GM21526 (cell line): ENCODE measurements around the gene TRPC4.

ENCODE experiments used
- ATAC-seq: cut with Tn5 transposase; IDR thresholded peaks from one replicate; pipeline ENCODE4 v1.9.1; 2021; ENCODE audit warnings: moderate library complexity; ENCODE audit not compliant: unreplicated experiment, low FRiP score

TRPC4 gene

DNA sequence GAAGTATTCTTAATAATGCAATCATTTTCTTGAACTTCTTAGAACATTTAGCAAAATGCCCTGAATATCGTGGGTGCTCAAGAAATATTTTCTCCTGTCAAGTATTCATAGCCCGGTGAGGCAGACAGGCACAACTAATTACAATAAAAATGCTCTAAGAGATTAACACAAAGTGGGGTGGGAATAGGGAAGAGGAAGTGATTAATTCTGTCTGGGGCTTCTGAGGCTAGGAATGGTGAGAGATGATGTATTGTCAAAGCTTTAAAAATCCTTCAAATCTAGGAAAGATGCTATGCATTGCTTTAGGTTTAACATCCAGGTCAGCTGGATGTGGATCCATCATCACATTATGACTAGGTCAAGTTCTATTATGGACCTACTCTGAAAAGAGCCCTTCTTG, 204.2 kb downstream of the TRPC4 start:
- ATAC-seq: no peak

GRCh38 chr13:37663724-37664123, 205.8 kb downstream of the TRPC4 start:
- ATAC-seq: no peak

- ATAC-seq: no peak
These were observed 206.9 kb downstream of the TRPC4 start for GRCh38 chr13:37662624-37663023.

GRCh38 chr13:37657956-37658355, 211.6 kb downstream of the TRPC4 start:
- ATAC-seq: no peak

DNA sequence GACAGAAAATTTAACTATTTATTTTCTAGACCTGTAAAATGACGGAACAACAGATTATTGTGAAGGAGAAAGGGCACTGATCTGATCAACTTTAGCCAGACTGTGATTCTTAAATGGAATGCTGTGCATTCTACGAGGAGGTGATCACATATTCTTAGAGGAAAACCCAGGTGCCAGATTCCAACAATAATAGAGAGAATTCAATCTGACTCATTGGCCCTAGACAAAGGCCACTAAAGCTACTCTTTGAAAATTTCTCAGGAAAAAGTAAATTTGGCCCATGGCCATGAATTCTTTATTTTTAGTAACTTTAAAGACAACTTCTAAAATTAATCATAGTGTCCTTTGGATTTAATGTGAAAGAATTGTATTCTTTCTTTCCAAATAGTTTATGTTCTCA, 212.4 kb downstream of the TRPC4 start:
- no peak for ATAC-seq

DNA sequence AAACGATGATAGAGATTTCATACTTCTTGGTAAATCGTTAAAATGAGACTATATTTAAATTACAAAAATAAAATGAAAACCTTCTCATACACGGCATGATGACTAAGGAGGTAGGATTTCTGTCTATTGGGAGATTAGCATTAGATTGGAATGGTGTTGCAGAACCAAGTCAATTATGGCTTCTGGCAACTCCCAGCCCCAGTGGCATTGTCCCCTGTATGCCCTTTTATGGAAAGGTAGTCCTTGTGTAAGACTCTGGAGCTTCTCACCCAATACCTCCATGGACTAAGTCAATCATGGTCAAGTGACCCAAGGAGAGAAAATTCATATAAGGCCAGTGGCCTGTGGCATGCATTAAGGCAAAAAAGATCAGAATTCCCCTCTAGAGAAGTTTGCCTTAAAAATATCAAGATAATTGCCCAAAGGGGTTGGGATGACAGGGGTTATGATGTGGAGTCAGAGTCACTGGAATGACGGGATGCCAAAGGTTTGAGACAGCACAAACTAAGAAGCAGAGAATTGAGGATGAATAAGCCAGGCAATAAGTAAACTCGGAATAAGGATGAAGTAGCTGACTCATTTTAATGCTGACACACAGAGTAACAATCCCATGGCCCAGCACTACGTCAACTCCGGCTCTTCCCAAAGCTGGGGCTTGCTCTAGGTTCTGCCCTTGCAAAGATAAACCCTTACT, 213.2 kb downstream of the TRPC4 start:
- ATAC-seq: no peak

DNA sequence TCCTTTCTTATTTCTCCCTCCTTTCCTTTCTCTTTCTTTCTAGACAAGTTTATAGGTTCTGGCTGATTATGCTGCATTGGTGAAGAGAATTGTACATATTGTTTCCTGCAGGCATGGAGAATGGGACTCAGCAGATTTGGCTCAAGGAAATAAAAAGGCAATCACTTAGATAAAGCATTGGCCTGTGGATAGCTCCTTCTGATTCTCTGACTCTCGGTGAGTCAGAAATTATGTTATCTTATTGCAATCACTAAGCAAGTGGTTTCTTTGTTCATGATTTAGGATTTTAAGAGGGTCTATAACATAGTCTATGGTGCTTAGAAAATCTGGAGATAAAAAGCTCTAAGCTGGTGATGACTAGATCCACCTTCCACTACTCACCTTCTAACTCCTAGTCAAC, 217.0 kb downstream of the TRPC4 start:
- no peak for ATAC-seq

DNA sequence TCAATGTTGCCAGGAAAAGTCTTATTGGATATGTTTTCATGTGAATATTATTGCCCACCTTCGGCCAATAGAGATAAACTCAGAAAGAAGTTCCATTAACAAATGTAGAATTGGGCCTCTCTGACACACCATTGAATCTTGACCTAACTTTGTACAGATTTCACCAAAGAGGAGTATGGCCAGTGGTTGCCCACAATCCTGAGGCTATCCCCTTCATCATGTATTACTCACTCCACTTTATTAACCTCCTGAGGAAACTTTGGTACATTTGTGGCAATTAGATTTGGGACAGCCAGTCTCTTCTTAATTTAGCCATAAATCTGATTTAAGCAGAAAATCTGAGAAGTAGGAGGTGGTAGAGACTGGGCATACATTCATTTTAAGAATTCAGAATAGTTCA, 217.7 kb downstream of the TRPC4 start:
- ATAC-seq: no peak

- ATAC-seq: no peak
These were observed 221.0 kb downstream of the TRPC4 start for GRCh38 chr13:37648609-37649008.

DNA sequence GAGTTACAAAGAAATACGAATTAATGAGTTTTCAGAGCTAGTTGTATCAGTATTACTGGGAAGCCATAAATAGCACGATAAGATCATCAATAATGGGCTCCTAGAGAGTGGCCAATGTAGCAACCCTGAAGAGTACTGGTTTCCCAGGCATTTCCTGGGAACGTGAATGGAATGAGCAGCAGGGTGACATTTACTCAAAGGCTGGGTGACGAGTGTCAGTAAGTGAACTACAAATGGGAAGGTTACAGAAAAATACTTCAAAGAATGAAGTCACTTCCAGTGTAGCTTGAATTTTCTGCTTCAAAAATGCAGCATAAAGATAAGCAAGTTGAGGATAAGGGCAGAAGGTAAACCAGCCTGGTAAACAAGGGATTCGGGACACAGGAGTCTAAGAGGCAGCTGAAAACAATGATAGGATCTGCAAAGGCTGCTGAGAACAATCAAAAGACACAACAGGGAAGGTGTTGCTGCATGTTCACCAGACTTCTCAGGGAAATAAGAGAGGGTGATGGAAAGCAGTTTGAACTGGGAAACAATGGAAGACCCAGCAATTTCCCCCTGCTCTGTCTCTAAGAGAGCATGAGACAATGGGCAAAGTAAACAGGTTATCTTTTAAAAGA, 222.4 kb downstream of the TRPC4 start:
- ATAC-seq: no peak

DNA sequence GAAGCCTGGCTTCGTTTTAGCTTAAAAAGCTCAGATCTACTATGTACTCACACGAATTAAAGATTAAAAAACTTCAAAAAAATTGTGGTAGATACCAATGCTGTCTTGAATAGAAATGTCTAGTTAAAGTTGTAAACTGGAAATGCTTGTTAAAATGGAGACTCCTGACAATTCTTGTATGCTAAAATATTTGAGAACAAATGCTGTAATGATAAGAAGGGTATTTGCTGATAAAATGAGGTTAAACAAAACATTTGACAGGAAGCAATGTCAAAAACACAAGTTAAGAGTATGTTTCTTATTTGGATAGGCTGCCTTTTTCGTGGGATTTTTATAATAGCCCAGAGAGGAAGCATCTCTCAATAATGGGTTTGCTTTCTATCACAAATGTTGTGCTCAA, 223.0 kb downstream of the TRPC4 start:
- no peak for ATAC-seq

DNA sequence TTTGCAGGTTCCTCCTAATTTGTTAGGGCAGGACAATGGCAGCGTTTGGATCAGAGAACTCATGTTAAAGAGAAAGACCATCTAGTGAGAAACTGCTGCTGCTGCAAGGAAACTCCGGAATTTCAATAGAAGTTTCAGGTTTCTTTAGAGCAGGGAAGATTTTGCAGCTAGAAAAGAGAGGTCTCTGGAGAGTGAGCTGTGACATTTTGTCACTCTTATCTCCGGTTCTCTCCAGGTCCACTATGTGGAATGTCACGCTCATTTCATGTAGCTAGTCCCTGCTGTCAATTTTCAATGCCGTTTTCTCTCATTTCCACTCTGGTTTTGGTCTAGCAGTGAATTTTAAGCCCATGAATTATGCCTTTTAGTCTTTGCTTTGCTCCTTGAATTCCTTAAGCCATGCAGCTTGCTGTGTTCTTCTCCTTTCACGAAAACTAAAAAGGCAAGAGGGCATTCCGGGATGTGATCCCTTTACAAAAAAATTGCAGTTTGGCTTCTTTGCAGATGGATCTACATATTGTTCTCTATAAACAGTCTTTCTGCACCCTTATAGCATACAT, 224.3 kb downstream of the TRPC4 start:
- ATAC-seq: no peak

DNA sequence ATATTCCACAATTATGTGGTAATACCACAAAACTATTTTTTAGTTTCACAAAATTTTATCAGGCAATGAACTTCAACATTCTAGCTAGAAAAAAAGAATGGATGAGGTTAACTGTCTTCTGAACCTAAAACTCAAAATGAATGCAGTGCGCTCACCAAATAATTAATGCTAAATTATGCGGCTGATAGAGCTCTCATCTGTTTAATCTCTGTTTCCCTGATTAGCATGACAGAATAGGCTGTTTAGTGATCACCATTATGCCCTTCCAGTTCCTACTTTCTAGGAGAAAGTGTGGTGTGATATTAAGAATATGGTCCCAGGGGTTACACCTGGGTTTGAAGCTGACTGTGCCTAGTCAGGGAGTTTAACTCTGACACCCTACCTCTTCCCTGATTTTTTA, 228.2 kb downstream of the TRPC4 start:
- ATAC-seq: no peak

DNA sequence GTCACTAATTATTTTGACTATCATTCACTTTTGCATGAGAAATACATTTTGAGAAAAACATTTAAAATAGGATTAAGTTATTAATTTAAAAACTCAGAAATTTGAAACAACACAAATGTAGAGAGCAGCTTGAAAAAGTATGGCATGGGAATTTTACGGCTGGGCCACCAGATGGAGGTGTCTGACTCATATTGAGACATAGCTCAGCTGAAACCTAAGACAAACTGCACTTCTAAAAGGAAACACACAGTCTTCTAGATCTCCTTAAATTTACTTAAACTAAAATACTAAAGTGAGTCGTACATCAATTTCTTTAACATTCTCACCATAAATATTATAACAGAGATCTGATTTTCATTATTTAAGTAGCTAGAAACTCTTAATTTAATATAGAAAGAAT, 229.1 kb downstream of the TRPC4 start:
- no peak for ATAC-seq

DNA sequence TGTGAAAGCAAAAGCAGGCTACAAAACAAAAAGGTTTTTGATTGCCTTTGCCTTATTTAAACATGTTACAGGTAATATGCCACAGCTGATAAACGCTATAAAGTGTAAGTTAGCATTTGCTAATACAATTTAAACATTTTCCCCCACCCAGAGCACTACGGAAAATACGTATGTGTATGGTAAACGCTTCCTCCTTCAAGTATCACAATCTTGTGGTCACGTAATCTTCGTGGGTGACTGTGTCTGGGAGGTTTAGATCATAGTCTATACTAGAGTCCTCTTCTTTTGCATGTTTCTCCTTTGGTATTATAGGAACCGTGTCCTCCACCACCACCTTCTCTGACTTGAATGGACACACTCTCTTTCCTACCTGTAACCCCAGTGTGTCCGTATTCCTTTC, 232.9 kb downstream of the TRPC4 start:
- ATAC-seq: no peak

- ATAC-seq: no peak
These were observed 237.3 kb downstream of the TRPC4 start for GRCh38 chr13:37632294-37632693.

DNA sequence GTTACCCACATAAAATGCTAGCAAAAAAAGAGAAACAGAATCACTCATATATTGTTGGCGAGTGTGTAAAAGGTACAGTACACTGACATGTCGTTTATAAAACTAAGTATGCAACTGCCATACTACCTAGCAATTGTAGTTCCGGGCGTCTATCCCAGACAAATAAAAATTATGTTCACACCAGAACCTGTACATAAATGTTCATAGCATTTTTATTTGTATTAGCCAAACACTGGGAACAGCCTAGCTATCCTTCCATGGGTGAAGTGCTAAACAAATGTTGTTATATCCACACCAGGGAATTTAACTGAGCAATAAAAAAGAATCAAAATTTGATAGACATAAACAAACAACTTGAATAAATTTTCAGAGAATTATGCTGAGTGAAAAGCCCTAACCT, 242.1 kb downstream of the TRPC4 start:
- ATAC-seq: no peak

GRCh38 chr13:37621811-37622361, 247.7 kb downstream of the TRPC4 start:
- ATAC-seq: no peak

DNA sequence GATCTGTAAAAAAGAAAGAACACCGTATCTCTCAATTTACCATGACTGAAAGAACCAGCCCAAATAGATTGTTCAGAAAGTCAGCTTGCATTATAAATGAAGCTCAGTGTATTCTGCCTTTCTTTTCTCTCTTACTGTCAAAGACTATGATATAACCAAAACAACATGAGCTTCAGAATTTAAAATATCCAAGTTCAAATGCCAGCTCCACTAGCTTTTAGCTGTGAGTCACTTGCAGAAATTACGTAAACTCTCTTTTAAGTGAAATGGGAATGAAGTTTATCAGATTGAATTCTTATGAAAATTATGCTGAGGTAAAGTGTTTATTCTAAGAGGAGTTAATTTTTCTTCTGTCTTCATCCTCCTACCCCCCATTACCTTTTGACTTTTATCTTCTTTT, 251.0 kb downstream of the TRPC4 start:
- no peak for ATAC-seq

GRCh38 chr13:37617173-37617572, 252.4 kb downstream of the TRPC4 start:
- no peak for ATAC-seq

GRCh38 chr13:37616131-37616530, 253.4 kb downstream of the TRPC4 start:
- no peak for ATAC-seq

DNA sequence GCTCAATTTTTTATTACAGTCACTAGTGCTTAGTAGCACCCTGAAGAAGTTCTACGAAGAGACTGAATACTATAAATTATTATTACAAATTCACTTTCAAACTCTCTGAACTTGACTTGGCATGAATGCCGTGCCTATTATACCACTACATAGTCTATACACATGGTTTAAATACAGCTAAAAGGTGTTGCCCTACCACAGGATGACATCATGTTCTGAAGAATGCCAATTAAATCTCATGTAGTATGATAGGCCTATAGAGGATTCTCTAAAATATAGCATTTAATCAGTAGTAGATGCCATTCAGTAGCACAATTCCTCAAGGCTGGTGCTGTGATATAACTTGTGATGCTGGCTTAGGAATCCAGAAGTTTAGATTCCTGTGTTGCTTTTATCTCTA, 254.3 kb downstream of the TRPC4 start:
- ATAC-seq: no peak
